PFSK-1 (cell line): ENCODE data around the gene ZNF483.

Experiments
- FOXP2 ChIP-seq: optimal IDR thresholded peaks from 2 replicates; pipeline ENCODE3; 2011; ENCODE audit warnings: borderline replicate concordance, control low read depth, inconsistent platforms; ENCODE audit not compliant: insufficient read depth; ENCODE audit errors: extremely low read length, extremely low read depth
- POLR2AphosphoS5 ChIP-seq: IDR thresholded peaks from 2 replicates; pipeline ENCODE4 v1.6.1; 2012; ENCODE audit warnings: low read depth, mild to moderate bottlenecking, control low read depth, low read length, moderate library complexity
- REST ChIP-seq, 2 experiments: IDR thresholded peaks; 2 replicates each; pipeline versions ENCODE4 v1.6.1 to v1.8.0; 2011 to 2012; ENCODE audit warnings: low read depth in 2 of 2, low read length in 2 of 2, control low read depth in 1 of 2, inconsistent platforms in 1 of 2, mild to moderate bottlenecking in 1 of 2, moderate library complexity in 1 of 2; ENCODE audit not compliant: insufficient read depth in 1 of 2
- SIN3A ChIP-seq: IDR thresholded peaks from 2 replicates; pipeline ENCODE4 v1.6.1; 2012; ENCODE audit warnings: mild to moderate bottlenecking, low read length, moderate library complexity, borderline replicate concordance; ENCODE audit not compliant: insufficient read depth
- TAF1 ChIP-seq: IDR thresholded peaks from 2 replicates; pipeline ENCODE4 v1.6.1; 2012; ENCODE audit warnings: low read length, control low read depth, borderline replicate concordance; ENCODE audit not compliant: insufficient read depth

ZNF483 gene

GRCh38 chr9:111483439-111483857 lies 41.5 kb upstream of the ZNF483 start:
- TF ChIP-seq SIN3A (no peak), FOXP2 (peak; percentile 8)

GRCh38 chr9:111483858-111484571 lies 41.0 kb upstream of the ZNF483 start, which contains the start of gene ECPAS:
TSS of gene ECPAS (minus strand) at chr9:111484383. CDS start at chr9:111472918, 11,465 bp downstream.
- TF ChIP-seq FOXP2 (peak; percentile 26), TAF1 (peak; percentile 56; the same call in 1 of the 2 replicates), POLR2AphosphoS5 (peak; percentile 79), SIN3A (no peak)

GRCh38 chr9:111484572-111484894 lies 40.4 kb upstream of the ZNF483 start:
- no peak for TF ChIP-seq FOXP2
- no peak for TF ChIP-seq REST (IDR thresholded peaks at IDR 0.05; ENCODE audit: insufficient read depth in 1 of 2, low read depth in 2 of 2, low read length in 2 of 2)
- no peak for TF ChIP-seq POLR2AphosphoS5
- no peak for TF ChIP-seq TAF1
- TF ChIP-seq SIN3A: no peak

- TF ChIP-seq SIN3A (no peak), REST (IDR thresholded peaks at IDR 0.05; ENCODE audit: insufficient read depth in 1 of 2, low read depth in 2 of 2, low read length in 2 of 2) (no peak), POLR2AphosphoS5 (no peak), FOXP2 (no peak), TAF1 (no peak)
Observed at GRCh38 chr9:111501005-111501562, 23.9 kb upstream of the ZNF483 start.

GRCh38 chr9:111501648-111502047 lies 23.3 kb upstream of the ZNF483 start:
- TF ChIP-seq FOXP2 (no peak), POLR2AphosphoS5 (no peak), TAF1 (no peak), SIN3A (no peak), REST (IDR thresholded peaks at IDR 0.05; ENCODE audit: insufficient read depth in 1 of 2, low read depth in 2 of 2, low read length in 2 of 2) (no peak)

GRCh38 chr9:111502506-111502905 lies 22.5 kb upstream of the ZNF483 start:
- TF ChIP-seq POLR2AphosphoS5 (no peak), REST (IDR thresholded peaks at IDR 0.05; ENCODE audit: insufficient read depth in 1 of 2, low read depth in 2 of 2, low read length in 2 of 2) (no peak), FOXP2 (no peak), TAF1 (no peak), SIN3A (no peak)
